Kidney (tissue), 14 donors: ENCODE measurements around the gene DUSP6. TPM values are rescaled to one million over a fixed set of nuclear protein-coding genes. Genes with fewer than 3 reads are reported as not detected.

Source experiments
- DNase-seq, 5 donors: peaks; one replicate each; pipeline ENCODE4 v3.0.0-alpha.2; 2013 to 2020
- FAIRE-seq: peaks from 2 replicates; lab custom pipeline; 2012; peaks lifted over from hg19 to GRCh38; lab: Jason Lieb, UNC
- H3K27ac ChIP-seq, 2 donors: one replicate each; pipeline ENCODE4 v1.7.0; 2013; ENCODE audit warnings: low read depth in 2 of 2, low read length in 2 of 2, inconsistent platforms in 1 of 2
- H3K27me3 ChIP-seq: one replicate; pipeline ENCODE4 v1.7.1; 2013; ENCODE audit warnings: low read length, inconsistent platforms; ENCODE audit not compliant: control insufficient read depth, insufficient read depth
- H3K36me3 ChIP-seq, 3 donors: one replicate each; pipeline versions ENCODE4 v1.7.0 to v1.7.1; 2013; ENCODE audit warnings: low read length in 3 of 3, control low read depth in 1 of 3, inconsistent platforms in 1 of 3; ENCODE audit not compliant: insufficient read depth in 3 of 3, control insufficient read depth in 2 of 3
- H3K4me1 ChIP-seq, 3 donors: one replicate each; pipeline versions ENCODE4 v1.7.0 to v1.7.1; 2013; ENCODE audit warnings: low read length in 3 of 3, inconsistent platforms in 1 of 3, low read depth in 1 of 3; ENCODE audit not compliant: control insufficient read depth in 2 of 3, insufficient read depth in 2 of 3
- H3K4me3 ChIP-seq, 3 donors: one replicate each; pipeline versions ENCODE4 v1.7.0 to v1.8.1; 2013; ENCODE audit warnings: low read length in 3 of 3, control low read depth in 1 of 3, inconsistent platforms in 1 of 3
- H3K9ac ChIP-seq, 3 donors: one replicate each; pipeline versions ENCODE4 v1.7.0 to v1.7.1; 2013; ENCODE audit warnings: low read length in 3 of 3, control low read depth in 1 of 3, inconsistent platforms in 1 of 3
- H3K9me3 ChIP-seq, 3 donors: one replicate each; pipeline versions ENCODE4 v1.7.0 to v1.7.1; 2013; ENCODE audit warnings: low read length in 3 of 3, control low read depth in 1 of 3, inconsistent platforms in 1 of 3; ENCODE audit not compliant: control insufficient read depth in 2 of 3, insufficient read depth in 1 of 3
- CTCF ChIP-seq: IDR thresholded peaks from 3 replicates; pipeline ENCODE4 v1.5.1; 2012; ENCODE audit warnings: mild to moderate bottlenecking, moderate library complexity, borderline replicate concordance; ENCODE audit not compliant: insufficient read depth; ENCODE audit errors: extremely low read depth
- intact Hi-C: fragments of 100-400 bp; cut with DNase I; formaldehyde crosslinking; loops from one replicate; pipeline ENCODE4 v1.11.1; 2022
- polyA plus RNA-seq: library from polyadenylated mRNA; stranded (reverse); fragments of 350-450 nt; fragmentation: Illumina TruSeq; extraction: RNeasy Lipid Tissue Mini Kit (QIAGEN cat#74804); gene quantifications from one replicate; pipeline ENCODE4 v1.2.3, GENCODE V29; 2014; ENCODE audit warnings: low read depth, low replicate concordance; ENCODE audit not compliant: insufficient read depth
- total RNA-seq: library from RNA; stranded (reverse); fragmentation: NEBNext Ultra II Directional; extraction: Animal tissue kit (Norgen Biotek cat#: 25700); gene quantifications from one replicate; pipeline ENCODE4 v1.2.1, GENCODE V29; 2021
- donor health status: control.
- donor health status: control.
- donor health status: control.
- donor health status: control.
- donor health status: control.
- donor health status: DM: yes; HTN: yes; CAD: no.
- donor health status: Normal renal cell carcinoma (clear cell type).

The DUSP6 gene
- total and polyA plus RNA-seq, 2 donors from 2014 or later: 35.3 to 91.8 TPM

GRCh38 chr12:89391726-89392336 is 39.5 kb upstream of the DUSP6 start:
- DNase-seq (peak in 4 of 5 donors; percentile 80 to 87 (median 82)), FAIRE-seq (no peak)
- H3K9me3 ChIP-seq: no peaks in the 10 kb centered on the region
- no peaks in the 10 kb centered on the region for H3K36me3 ChIP-seq
- H3K27me3 ChIP-seq: no peaks in the 10 kb centered on the region
- peak overlapping the region; percentile 55 to 87 for H3K27ac ChIP-seq
- peaks cover 0 to 26% (median 19%) of the 10 kb centered on the region in 3 donors for H3K4me1 ChIP-seq
- intact Hi-C loops: no loop called here
- no peak overlapping the region for H3K4me3 ChIP-seq
- TF ChIP-seq CTCF: no peak
- no peak overlapping the region for H3K9ac ChIP-seq

DNA sequence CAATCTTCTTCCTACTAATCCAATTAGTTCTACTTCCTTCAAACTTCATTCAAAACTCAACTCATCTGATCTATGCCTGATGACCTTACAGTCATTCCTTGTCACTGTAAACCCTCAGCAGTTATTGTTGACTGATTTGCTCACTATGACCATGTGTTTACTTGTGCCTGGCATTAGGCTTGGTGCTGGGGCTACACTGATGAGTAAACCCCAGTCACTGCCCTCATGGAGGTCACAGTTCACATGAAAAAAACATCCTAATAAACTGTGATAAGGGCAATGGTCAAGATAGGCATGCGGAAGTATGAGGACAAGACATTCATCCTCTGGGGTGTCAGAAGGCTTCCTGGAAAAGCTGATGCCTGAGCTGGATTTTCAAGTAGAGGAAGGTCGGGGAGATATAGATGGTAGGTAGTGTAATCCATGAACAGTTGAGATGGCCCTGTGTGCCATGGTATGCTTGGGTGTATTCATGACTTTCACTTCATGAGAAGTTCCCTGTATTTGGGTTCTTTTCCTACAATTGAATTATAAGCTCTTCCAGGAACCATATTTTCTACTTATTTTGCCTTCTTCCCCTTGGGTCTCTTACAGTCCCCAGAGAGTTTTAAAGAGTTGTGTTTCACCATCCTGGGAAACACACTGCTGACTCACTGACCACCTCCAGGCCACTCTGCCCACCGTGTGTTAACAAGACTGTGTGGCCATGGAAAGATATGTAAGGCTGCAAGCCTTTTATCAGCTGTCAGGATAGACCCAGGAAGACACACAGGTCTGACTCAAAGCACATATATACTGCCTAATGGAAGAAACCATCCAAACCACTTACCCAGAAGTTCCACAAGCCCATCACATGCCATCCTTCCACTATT is 38.7 kb upstream of the DUSP6 start:
- TF ChIP-seq CTCF: no peak
- FAIRE-seq (no peak), DNase-seq (no peak)
- H3K4me1 ChIP-seq: peaks cover 0 to 30% (median 23%) of the 10 kb centered on the region in 3 donors
- intact Hi-C loops: no loop called here
- no peaks in the 10 kb centered on the region for H3K36me3 ChIP-seq
- H3K9ac ChIP-seq: no peak overlapping the region
- peak overlapping the region; percentile 55 to 87 for H3K27ac ChIP-seq
- H3K9me3 ChIP-seq: no peaks in the 10 kb centered on the region
- H3K27me3 ChIP-seq: no peaks in the 10 kb centered on the region
- peak overlapping the region in 1 of 3 donors; percentile 21 for H3K4me3 ChIP-seq

GRCh38 chr12:89389755-89390661 is 37.7 kb upstream of the DUSP6 start:
- FAIRE-seq: peak; percentile 73
- DNase-seq: peak in 2 of 5 donors; percentile 61 to 75
- Histone ChIP-seq H3K4me3 (peak overlapping the region in 1 of 3 donors; percentile 21), H3K27me3 (no peaks in the 10 kb centered on the region), H3K9ac (no peak overlapping the region), H3K9me3 (no peaks in the 10 kb centered on the region), H3K36me3 (no peaks in the 10 kb centered on the region), H3K4me1 (peaks cover 0 to 36% (median 29%) of the 10 kb centered on the region in 3 donors), H3K27ac (peak overlapping the region; percentile 68 to 87)
- intact Hi-C loops: no loop called here
- no peak for TF ChIP-seq CTCF
